ENCODE results near the gene KRTAP5-9. TPM values are rescaled to one million over a fixed set of nuclear protein-coding genes. Genes with fewer than 3 reads are reported as not detected.
"Not testable (repeated sequence)": the region's sequence is repeated elsewhere in the genome, so short reads cannot be mapped to it uniquely, and the experiment has no call there.

Gene KRTAP5-9
- total and polyA plus RNA-seq, 2 experiments from 2014 or later: 0.13 to 0.23 TPM

DNA sequence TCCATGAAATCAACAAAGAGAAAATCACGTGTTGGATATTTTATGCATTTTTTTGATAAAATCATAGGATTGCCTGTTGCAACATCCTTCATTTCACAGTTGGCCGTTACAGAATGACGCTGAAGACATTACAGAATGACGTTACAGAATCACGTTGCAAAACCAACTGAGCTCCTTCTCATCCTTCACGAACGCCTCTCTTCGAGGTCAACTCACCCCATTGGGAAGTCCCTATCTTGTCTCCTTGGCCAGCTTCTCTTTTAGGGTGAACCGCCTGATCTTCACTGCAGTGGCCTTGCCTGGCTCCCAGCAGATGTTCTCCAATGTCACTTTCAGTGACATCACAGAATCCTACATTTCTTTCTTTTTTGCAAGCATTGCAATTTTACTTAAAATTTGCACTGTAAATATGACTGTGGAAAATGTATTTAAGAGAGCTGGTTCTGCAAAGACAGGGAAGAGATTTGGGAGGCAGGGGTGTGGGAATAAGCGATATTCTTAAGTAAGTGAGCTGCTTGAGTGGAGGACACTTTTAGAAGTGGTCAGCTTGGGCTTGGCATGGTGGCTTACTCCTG, 16.1 kb upstream of the KRTAP5-9 start:
- no peaks in the 10 kb centered on the region for H3K27me3 ChIP-seq
- no peak overlapping the region for H2AFZ ChIP-seq
- no peak overlapping the region for H3K4me3 ChIP-seq
- H3K9me2 ChIP-seq (replicated peaks; ENCODE audit: insufficient read depth): no peaks in the 10 kb centered on the region
- H3K4me2 ChIP-seq: no peak overlapping the region
- H3K36me3 ChIP-seq (replicated peaks; ENCODE audit: insufficient read depth, low read depth): no peaks in the 10 kb centered on the region
- no peak for DNase-seq (ENCODE audit: low spot score)
- no peaks in the 10 kb centered on the region for H3K79me2 ChIP-seq
- no peaks in the 10 kb centered on the region for H4K20me1 ChIP-seq (ENCODE audit: insufficient read depth, poor library complexity, severe bottlenecking)
- no peaks in the 10 kb centered on the region for H3K9me3 ChIP-seq (ENCODE audit: low read depth)
- peaks cover 10% of the 10 kb centered on the region for H3K4me1 ChIP-seq (ENCODE audit: insufficient read depth)
- WGBS (ENCODE audit: low lambda C conversion rate, missing lambda C conversion rate): 85% methylated on average over 10 of the region's 10 CpGs
- no peak overlapping the region for H3K27ac ChIP-seq
- TF ChIP-seq EZH2phosphoT487 (IDR thresholded peaks at IDR 0.05; ENCODE audit: low read depth, severe bottlenecking, unreplicated experiment) (no peak), EZH2 (IDR thresholded peaks at IDR 0.05; ENCODE audit: borderline replicate concordance) (no peak)
- TF ChIP-seq, protein P1, sequence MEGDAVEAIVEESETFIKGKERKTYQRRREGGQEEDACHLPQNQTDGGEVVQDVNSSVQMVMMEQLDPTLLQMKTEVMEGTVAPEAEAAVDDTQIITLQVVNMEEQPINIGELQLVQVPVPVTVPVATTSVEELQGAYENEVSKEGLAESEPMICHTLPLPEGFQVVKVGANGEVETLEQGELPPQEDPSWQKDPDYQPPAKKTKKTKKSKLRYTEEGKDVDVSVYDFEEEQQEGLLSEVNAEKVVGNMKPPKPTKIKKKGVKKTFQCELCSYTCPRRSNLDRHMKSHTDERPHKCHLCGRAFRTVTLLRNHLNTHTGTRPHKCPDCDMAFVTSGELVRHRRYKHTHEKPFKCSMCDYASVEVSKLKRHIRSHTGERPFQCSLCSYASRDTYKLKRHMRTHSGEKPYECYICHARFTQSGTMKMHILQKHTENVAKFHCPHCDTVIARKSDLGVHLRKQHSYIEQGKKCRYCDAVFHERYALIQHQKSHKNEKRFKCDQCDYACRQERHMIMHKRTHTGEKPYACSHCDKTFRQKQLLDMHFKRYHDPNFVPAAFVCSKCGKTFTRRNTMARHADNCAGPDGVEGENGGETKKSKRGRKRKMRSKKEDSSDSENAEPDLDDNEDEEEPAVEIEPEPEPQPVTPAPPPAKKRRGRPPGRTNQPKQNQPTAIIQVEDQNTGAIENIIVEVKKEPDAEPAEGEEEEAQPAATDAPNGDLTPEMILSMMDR (IDR thresholded peaks at IDR 0.05; ENCODE audit: poor library complexity): no peak

DNA sequence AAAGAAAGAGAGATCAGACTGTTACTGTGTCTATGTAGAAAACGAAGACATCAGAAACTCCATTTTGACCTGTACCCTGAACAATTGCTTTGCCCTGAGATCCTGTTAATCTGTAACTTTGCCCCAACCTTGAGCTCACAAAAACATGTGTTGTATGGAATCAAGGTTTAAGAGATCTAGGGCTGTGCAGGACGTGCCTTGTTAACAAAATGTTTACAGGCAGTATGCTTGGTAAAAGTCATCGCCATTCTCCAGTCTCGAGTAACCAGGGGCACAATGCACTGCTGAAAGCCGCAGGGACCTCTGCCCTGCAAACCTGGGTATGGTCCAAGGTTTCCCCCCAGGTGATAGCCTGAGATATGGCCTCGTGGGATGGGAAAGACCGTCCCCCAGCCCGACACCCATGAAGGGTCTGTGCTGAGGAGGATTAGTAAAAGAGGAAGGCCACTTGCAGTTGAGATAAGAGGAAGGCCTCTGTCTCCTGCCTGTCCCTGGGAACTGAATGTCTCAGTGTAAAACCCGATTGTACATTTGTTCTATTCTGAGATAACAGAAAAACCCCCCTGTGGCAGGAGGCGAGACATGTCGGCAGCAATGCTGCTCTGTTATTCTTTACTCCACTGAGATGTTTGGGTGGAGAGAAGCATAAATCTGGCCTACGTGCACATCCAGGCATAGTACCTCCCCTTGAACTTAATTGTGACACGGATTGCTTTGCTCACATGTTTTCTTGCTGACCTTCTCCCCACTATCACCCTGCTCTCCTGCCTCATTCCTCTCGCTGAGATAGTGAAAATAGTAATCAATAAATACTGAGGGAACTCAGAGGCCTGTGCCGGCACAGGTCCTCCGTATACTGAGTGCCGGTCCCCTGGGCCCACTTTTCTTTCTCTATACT, 13.3 kb upstream of the KRTAP5-9 start:
- H3K27me3 ChIP-seq; H3K9me2 ChIP-seq (replicated peaks; ENCODE audit: insufficient read depth); H3K4me1 ChIP-seq (ENCODE audit: insufficient read depth); H3K9me3 ChIP-seq (ENCODE audit: low read depth); H4K20me1 ChIP-seq (ENCODE audit: insufficient read depth, poor library complexity, severe bottlenecking); DNase-seq (ENCODE audit: low spot score); H3K36me3 ChIP-seq (replicated peaks; ENCODE audit: insufficient read depth, low read depth); H3K79me2 ChIP-seq; H3K4me3 ChIP-seq: not testable (repeated sequence)
- WGBS (ENCODE audit: low lambda C conversion rate, missing lambda C conversion rate): 36% methylated on average over 17 of the region's 17 CpGs
- Histone ChIP-seq H3K27ac (peak overlapping the region; percentile 94), H2AFZ (peak overlapping the region; percentile 45), H3K4me2 (peak overlapping the region; percentile 64)

DNA sequence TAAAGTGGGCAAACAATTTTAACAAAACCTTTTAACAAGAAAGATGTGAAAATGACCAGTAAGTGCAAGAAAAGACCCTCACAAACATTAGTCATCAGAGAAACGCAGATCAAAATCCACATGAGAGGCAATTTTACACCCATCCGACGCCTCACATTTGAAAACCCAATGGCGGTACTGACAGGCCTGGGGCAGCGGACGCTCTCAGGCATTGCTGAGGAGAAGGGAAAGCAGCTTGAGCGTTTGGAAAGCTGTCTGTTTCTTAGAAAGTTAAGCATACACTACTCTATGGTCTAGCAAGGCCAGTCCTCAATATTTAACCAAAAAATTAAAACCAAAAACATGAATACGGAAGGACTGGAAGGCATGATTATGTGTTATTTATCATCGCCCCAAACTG, 12.4 kb upstream of the KRTAP5-9 start:
- H3K36me3 ChIP-seq (replicated peaks; ENCODE audit: insufficient read depth, low read depth): no peaks in the 10 kb centered on the region
- no peaks in the 10 kb centered on the region for H3K79me2 ChIP-seq
- H3K4me1 ChIP-seq (ENCODE audit: insufficient read depth): peaks cover 10% of the 10 kb centered on the region
- TF ChIP-seq EZH2phosphoT487 (IDR thresholded peaks at IDR 0.05; ENCODE audit: low read depth, severe bottlenecking, unreplicated experiment): no peak
- TF ChIP-seq EZH2 (IDR thresholded peaks at IDR 0.05; ENCODE audit: borderline replicate concordance): no peak
- TF ChIP-seq, protein P1 (IDR thresholded peaks at IDR 0.05; ENCODE audit: poor library complexity): no peak
- peak overlapping the region; percentile 94 for H3K27ac ChIP-seq
- H3K4me3 ChIP-seq: no peak overlapping the region
- no peak overlapping the region for H3K4me2 ChIP-seq
- no peaks in the 10 kb centered on the region for H4K20me1 ChIP-seq (ENCODE audit: insufficient read depth, poor library complexity, severe bottlenecking)
- H3K27me3 ChIP-seq: no peaks in the 10 kb centered on the region
- 92% methylated on average over 9 of the region's 9 CpGs for WGBS (ENCODE audit: low lambda C conversion rate, missing lambda C conversion rate)
- H2AFZ ChIP-seq: peak overlapping the region; percentile 45
- no peak for DNase-seq (ENCODE audit: low spot score)
- H3K9me2 ChIP-seq (replicated peaks; ENCODE audit: insufficient read depth): no peaks in the 10 kb centered on the region
- no peaks in the 10 kb centered on the region for H3K9me3 ChIP-seq (ENCODE audit: low read depth)

DNA sequence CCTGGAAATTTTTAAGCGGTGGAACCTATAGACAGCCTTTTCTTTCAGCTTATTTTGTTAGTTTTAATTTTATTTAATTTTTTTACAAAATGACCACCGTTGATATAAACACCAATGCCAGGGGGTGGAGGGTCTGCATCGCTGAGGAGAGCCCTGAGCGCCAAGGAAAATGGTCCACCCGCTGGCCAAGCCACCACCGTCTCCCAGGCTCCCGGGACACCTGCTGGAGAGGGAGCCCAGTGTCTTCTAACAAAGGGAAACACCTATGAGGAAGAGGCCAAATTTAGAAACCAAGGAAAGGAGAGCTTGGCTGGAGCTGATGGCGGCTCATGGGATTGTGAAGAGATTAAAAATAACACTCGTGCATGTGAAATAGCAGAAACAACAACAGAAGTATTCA, 10.7 kb upstream of the KRTAP5-9 start:
- no peaks in the 10 kb centered on the region for H3K36me3 ChIP-seq (replicated peaks; ENCODE audit: insufficient read depth, low read depth)
- no peak overlapping the region for H3K4me2 ChIP-seq
- no peak for DNase-seq (ENCODE audit: low spot score)
- TF ChIP-seq EZH2 (IDR thresholded peaks at IDR 0.05; ENCODE audit: borderline replicate concordance): no peak
- TF ChIP-seq EZH2phosphoT487 (IDR thresholded peaks at IDR 0.05; ENCODE audit: low read depth, severe bottlenecking, unreplicated experiment): no peak
- TF ChIP-seq, protein P1 (IDR thresholded peaks at IDR 0.05; ENCODE audit: poor library complexity): no peak
- no peaks in the 10 kb centered on the region for H3K27me3 ChIP-seq
- no peaks in the 10 kb centered on the region for H3K79me2 ChIP-seq
- H3K27ac ChIP-seq: no peak overlapping the region
- H3K4me3 ChIP-seq: no peak overlapping the region
- WGBS (ENCODE audit: low lambda C conversion rate, missing lambda C conversion rate): 90% methylated on average over 9 of the region's 9 CpGs
- peaks cover 10% of the 10 kb centered on the region for H3K4me1 ChIP-seq (ENCODE audit: insufficient read depth)
- H2AFZ ChIP-seq: no peak overlapping the region
- no peaks in the 10 kb centered on the region for H3K9me2 ChIP-seq (replicated peaks; ENCODE audit: insufficient read depth)
- H3K9me3 ChIP-seq (ENCODE audit: low read depth): no peaks in the 10 kb centered on the region
- H4K20me1 ChIP-seq (ENCODE audit: insufficient read depth, poor library complexity, severe bottlenecking): no peaks in the 10 kb centered on the region

DNA sequence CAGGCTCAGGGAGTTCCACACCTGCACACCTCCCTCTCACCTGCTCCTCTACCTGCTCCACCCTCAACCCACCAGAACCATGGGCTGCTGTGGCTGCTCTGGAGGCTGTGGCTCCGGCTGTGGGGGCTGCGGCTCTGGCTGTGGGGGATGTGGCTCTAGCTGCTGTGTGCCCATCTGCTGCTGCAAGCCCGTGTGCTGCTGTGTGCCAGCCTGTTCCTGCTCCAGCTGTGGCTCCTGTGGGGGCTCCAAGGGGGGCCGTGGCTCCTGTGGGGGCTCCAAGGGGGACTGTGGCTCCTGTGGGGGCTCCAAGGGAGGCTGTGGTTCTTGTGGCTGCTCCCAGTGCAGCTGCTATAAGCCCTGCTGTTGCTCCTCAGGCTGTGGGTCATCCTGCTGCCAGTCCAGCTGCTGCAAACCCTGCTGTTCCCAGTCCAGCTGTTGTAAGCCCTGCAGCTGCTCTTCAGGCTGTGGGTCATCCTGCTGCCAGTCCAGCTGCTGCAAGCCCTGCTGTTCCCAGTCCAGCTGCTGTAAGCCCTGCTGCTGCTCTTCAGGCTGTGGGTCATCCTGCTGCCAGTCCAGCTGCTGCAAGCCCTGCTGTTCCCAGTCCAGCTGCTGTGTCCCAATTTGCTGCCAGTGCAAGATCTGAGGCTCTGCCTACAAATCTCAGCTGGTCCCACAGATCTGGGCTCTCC, 10.1 kb upstream of the KRTAP5-9 start, which contains the start of gene KRTAP5-8:
KRTAP5-8 (plus strand) TSS at position 49 of the 689 bp plus-strand sequence; CDS start at position 80, 31 bp downstream.
- not testable (repeated sequence) for H3K4me3 ChIP-seq; H3K36me3 ChIP-seq (replicated peaks; ENCODE audit: insufficient read depth, low read depth); H3K79me2 ChIP-seq; H3K4me2 ChIP-seq; H4K20me1 ChIP-seq (ENCODE audit: insufficient read depth, poor library complexity, severe bottlenecking); DNase-seq (ENCODE audit: low spot score); H3K27me3 ChIP-seq; H3K9me2 ChIP-seq (replicated peaks; ENCODE audit: insufficient read depth); H3K27ac ChIP-seq; H3K9me3 ChIP-seq (ENCODE audit: low read depth); H2AFZ ChIP-seq; H3K4me1 ChIP-seq (ENCODE audit: insufficient read depth)
- WGBS (ENCODE audit: low lambda C conversion rate, missing lambda C conversion rate): 100% methylated on average over 2 of the region's 4 CpGs

Measured in hepatocyte (in vitro differentiated cells).